K562 (cell line): Measurements from ENCODE around the gene HMCN1. TPM values are rescaled to one million over a fixed set of nuclear protein-coding genes. Genes with fewer than 3 reads are reported as not detected.

Source experiments
- CBX3 ChIP-seq, 2 experiments: IDR thresholded peaks; 1 replicate in 1 of 2; 2 replicates in 1 of 2; pipeline ENCODE4 v1.6.1; 2012; ENCODE audit warnings: inconsistent platforms in 2 of 2, low read length in 2 of 2, borderline replicate concordance in 1 of 2, control low read depth in 1 of 2
- CCNT2 ChIP-seq: IDR thresholded peaks from 2 replicates; pipeline ENCODE4 v1.6.1; 2011; ENCODE audit warnings: borderline replicate concordance, low read depth, mild to moderate bottlenecking, moderate library complexity, mixed read lengths, low read length; ENCODE audit not compliant: insufficient read length; ENCODE audit errors: extremely low read depth
- HLTF ChIP-seq: fragments of 450-650 bp; IDR thresholded peaks from 2 replicates; pipeline ENCODE4 v1.6.1; 2016
- MEF2A ChIP-seq: IDR thresholded peaks from 2 replicates; pipeline ENCODE4 v1.6.1; 2011; ENCODE audit warnings: low read depth, mild to moderate bottlenecking, low read length, moderate library complexity; ENCODE audit not compliant: control insufficient read depth
- POLR2A ChIP-seq: fragments of 450-650 bp; conservative IDR thresholded peaks from 2 replicates; pipeline ENCODE4 v1.6.1; 2016
- POLR2H ChIP-seq: IDR thresholded peaks from 2 replicates; pipeline ENCODE4 v1.6.1; 2016; ENCODE audit warnings: missing genetic modification characterization, low read depth, mild to moderate bottlenecking, control low read depth, missing compliant biosample characterization, moderate library complexity
- RB1 ChIP-seq: fragments of 450-650 bp; IDR thresholded peaks from 2 replicates; pipeline ENCODE4 v1.6.1; 2017; ENCODE audit warnings: low read depth, mild to moderate bottlenecking
- TAF1 ChIP-seq: IDR thresholded peaks from 2 replicates; pipeline ENCODE4 v1.6.1; 2011; ENCODE audit warnings: mild to moderate bottlenecking, low read length, moderate library complexity; ENCODE audit not compliant: insufficient read depth, control insufficient read depth, severe bottlenecking; ENCODE audit errors: extremely low read depth
- TRIM24 ChIP-seq, 2 experiments: fragments of 450-650 bp; IDR thresholded peaks; 2 replicates each; pipeline ENCODE4 v1.6.1; 2016
- U2AF1 ChIP-seq: fragments of 200-400 bp; formaldehyde crosslinking; optimal IDR thresholded peaks from 2 replicates; pipeline ENCODE3; 2017; ENCODE audit warnings: mild to moderate bottlenecking, low read depth, low read length, moderate library complexity
- ZKSCAN8 ChIP-seq: fragments of 200-800 bp; sonication (Bioruptor generic); IDR thresholded peaks from 2 replicates; pipeline ENCODE4 v1.6.1; 2016; ENCODE audit warnings: missing genetic modification characterization, missing compliant biosample characterization
- ZNF76 ChIP-seq: fragments of 250-450 bp; sonication (Bioruptor Pico); IDR thresholded peaks from 2 replicates; pipeline ENCODE4 v1.4.0; 2020; ENCODE audit warnings: mild to moderate bottlenecking, moderate library complexity, borderline replicate concordance
- ZNF79 ChIP-seq: fragments of 250-450 bp; sonication (Bioruptor Pico); IDR thresholded peaks from 2 replicates; pipeline ENCODE4 v1.4.0; 2020; ENCODE audit warnings: low read depth, mild to moderate bottlenecking, moderate library complexity
- polyA plus RNA-seq, 8 experiments: library from polyadenylated mRNA; depleted of rRNA in 4 of 8; stranded (reverse) in 5 of 8; unstranded in 3 of 8; fragments of >200 nt; fragmentation: Nextera tagmentation in 2 of 8; fragmentation: Illumina TruSeq in 1 of 8; extraction: Ambion mirVana in 2 of 8; extraction: Trizol in 1 of 8; gene quantifications; 2 replicates each; pipeline versions ENCODE4 v1.2.1 to v1.2.3, GENCODE V29; 2011 to 2014; ENCODE audit warnings: inconsistent platforms in 1 of 8, missing spikeins in 1 of 8
- total RNA-seq, 7 experiments: library from RNA; depleted of rRNA in 6 of 7; stranded (reverse); fragments of >200 nt in 6 of 7; fragmentation: Illumina TruSeq in 2 of 7; extraction: Trizol in 2 of 7; gene quantifications; 2 replicates each; pipeline versions ENCODE4 v1.2.1 to v1.2.3, GENCODE V29; 2011 to 2021; ENCODE audit warnings: low replicate concordance in 1 of 7
- TF ChIP-seq, protein P1 (sequence below): fragments of 450-650 bp; formaldehyde crosslinking; IDR thresholded peaks from 2 replicates; pipeline ENCODE4 v1.4.0; 2020; ENCODE audit warnings: mild to moderate bottlenecking, mixed read lengths
- TF ChIP-seq, protein P2 (sequence below): sonication (generic); formaldehyde crosslinking; IDR thresholded peaks from 2 replicates; pipeline ENCODE4 v1.8.1; 2023; ENCODE audit warnings: mild to moderate bottlenecking, missing genetic modification reagents
- TF ChIP-seq, protein P3 (sequence below): sonication (generic); formaldehyde crosslinking; IDR thresholded peaks from 2 replicates; pipeline ENCODE4 v1.9.0; 2022; ENCODE audit warnings: mild to moderate bottlenecking, missing genetic modification reagents

Gene HMCN1
- total and polyA plus RNA-seq, 9 of the 15 experiments (the other 6 are each of a cell fraction or from before 2014, with no cell fraction given): 0.07 to 0.36 (median 0.21) TPM

DNA sequence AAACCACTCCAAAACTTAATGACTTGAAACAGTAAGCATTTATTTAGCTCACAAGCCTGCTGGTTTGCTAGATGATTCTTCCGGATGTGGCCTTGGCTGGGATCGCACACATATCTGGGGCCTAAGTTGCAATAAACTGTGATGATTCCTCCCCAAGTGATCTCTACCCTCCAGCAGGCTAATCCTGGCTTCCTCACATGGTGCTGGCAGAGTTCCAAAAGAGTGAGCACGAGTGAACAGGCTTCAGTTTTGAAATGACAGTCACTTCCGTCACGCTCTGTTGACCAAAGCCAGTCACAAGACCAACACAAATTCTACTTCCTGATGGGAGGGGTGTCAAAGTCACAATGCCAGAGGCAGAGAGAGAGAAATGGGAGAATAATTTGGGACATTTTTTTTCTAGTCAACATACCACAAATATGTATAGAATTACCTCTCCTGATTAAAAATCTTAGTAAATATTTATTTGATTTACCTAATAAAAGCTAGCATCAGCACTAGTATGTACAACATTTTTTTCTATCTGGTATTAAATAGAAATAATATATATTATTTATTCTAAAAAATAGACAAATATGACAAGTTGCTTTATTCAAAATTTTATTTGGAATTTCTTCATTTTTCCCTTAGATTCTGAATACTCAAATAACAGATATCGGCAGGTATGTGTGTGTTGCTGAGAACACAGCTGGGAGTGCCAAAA lies 348.2 kb downstream of the HMCN1 start (continued):
- TF ChIP-seq ZNF79 (no peak), MEF2A (no peak), U2AF1 (no peak), ZKSCAN8 (CRISPR knock-in tag) (0 out of 2 replicates have a peak, but pooled peaks have one; percentile 29), CBX3 (IDR thresholded peaks at IDR 0.05; ENCODE audit: borderline replicate concordance in 1 of 2, low read length in 2 of 2) (peak in 1 of 2 experiments; percentile 96; a peak in 2 of 3 replicates), RB1 (no peak), HLTF (no peak), POLR2H (no peak), CCNT2 (no peak), POLR2A (no peak), ZNF76 (CRISPR knock-in tag) (no peak), TRIM24 (IDR thresholded peaks at IDR 0.05) (peak; percentile 86 to 94), TAF1 (peak; percentile 35)
- TF ChIP-seq, protein P1, sequence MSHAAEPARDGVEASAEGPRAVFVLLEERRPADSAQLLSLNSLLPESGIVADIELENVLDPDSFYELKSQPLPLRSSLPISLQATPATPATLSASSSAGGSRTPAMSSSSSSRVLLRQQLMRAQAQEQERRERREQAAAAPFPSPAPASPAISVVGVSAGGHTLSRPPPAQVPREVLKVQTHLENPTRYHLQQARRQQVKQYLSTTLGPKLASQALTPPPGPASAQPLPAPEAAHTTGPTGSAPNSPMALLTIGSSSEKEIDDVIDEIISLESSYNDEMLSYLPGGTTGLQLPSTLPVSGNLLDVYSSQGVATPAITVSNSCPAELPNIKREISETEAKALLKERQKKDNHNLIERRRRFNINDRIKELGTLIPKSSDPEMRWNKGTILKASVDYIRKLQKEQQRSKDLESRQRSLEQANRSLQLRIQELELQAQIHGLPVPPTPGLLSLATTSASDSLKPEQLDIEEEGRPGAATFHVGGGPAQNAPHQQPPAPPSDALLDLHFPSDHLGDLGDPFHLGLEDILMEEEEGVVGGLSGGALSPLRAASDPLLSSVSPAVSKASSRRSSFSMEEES (CRISPR knock-in tag): peak; percentile 84
- TF ChIP-seq, protein P2, sequence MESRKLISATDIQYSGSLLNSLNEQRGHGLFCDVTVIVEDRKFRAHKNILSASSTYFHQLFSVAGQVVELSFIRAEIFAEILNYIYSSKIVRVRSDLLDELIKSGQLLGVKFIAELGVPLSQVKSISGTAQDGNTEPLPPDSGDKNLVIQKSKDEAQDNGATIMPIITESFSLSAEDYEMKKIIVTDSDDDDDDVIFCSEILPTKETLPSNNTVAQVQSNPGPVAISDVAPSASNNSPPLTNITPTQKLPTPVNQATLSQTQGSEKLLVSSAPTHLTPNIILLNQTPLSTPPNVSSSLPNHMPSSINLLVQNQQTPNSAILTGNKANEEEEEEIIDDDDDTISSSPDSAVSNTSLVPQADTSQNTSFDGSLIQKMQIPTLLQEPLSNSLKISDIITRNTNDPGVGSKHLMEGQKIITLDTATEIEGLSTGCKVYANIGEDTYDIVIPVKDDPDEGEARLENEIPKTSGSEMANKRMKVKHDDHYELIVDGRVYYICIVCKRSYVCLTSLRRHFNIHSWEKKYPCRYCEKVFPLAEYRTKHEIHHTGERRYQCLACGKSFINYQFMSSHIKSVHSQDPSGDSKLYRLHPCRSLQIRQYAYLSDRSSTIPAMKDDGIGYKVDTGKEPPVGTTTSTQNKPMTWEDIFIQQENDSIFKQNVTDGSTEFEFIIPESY (CRISPR knock-in tag): 0 out of 2 replicates have a peak, but pooled peaks have one; percentile 39
- TF ChIP-seq, protein P3, sequence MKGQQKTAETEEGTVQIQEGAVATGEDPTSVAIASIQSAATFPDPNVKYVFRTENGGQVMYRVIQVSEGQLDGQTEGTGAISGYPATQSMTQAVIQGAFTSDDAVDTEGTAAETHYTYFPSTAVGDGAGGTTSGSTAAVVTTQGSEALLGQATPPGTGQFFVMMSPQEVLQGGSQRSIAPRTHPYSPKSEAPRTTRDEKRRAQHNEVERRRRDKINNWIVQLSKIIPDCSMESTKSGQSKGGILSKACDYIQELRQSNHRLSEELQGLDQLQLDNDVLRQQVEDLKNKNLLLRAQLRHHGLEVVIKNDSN (CRISPR knock-in tag): peak; percentile 82
